22Rv1 (cell line): Measurements from ENCODE around the gene PTX3.

ENCODE experiments used
- CTCF ChIP-seq: fragments of 450-650 bp; IDR thresholded peaks from 2 replicates; pipeline ENCODE4 v1.5.1; 2017; ENCODE audit warnings: mild to moderate bottlenecking
- ZFX ChIP-seq: fragments of 450-650 bp; IDR thresholded peaks from 2 replicates; pipeline ENCODE4 v1.6.1; 2017; ENCODE audit warnings: antibody characterized with exemption, borderline replicate concordance

GRCh38 chr3:157394411-157394810, 42.2 kb upstream of the PTX3 start:
- no peak for TF ChIP-seq CTCF
- TF ChIP-seq ZFX = no peak
